ENCODE results near the gene MRPL57.
"Not testable (repeated sequence)": the region's sequence is repeated elsewhere in the genome, so short reads cannot be mapped to it uniquely, and the experiment has no call there.

The MRPL57 gene

DNA sequence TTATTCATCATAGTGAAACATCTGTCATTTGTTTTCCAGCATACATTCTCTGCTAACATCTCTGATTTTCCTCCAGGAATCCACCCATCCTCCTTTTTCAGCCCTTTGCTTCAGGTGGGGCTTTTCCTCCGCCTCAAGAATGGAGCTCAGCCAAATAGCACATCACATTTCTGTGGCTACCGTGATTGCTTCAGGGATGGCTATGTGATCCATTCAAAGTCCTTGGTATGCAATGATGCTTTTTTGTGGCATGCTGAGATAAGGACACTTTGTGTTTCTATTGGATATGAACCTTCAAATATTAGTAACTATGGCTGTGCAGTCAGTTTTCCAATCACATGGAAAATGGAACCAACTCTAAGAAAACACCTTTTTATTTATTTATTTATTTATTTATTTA lies 18.3 kb downstream of the MRPL57 start:
- DNase-seq (ENCODE audit: low read depth in 2 of 2, low spot score in 1 of 2) = not testable (repeated sequence)

DNA sequence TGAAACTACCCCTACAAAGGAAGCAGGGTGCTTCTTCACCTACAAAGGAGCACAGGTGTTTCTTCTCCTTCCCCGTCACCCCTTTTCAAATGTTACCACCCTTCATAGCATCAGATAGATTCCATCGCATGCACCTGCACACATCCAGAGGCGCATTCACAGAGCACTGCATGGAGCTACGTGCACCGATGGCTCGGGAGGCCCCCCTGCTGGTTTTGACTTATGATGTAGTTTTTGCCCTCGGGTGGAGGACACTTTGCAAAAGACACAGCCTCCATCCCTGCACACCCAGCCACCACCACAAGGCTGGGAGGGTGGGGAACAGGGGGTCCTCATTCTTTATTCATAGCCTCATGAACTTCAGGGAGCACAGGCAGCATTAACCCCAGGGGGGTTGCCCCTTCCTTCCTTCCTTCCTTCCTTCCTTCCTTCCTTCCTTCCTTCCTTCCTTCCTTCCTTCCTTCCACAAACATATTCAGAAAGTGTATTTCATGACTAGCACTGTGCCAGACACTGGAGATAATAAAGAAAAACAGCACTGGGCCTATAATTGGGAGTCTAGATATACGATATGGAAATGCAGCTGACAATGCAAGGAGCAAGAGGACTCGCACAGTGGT lies 21.3 kb downstream of the MRPL57 start:
- DNase-seq (ENCODE audit: low read depth in 2 of 2, low spot score in 1 of 2) = not testable (repeated sequence)

GRCh38 chr13:21198391-21198790 lies 21.9 kb downstream of the MRPL57 start:
- not testable (repeated sequence) for DNase-seq (ENCODE audit: low read depth in 2 of 2, low spot score in 1 of 2)

- DNase-seq (ENCODE audit: low read depth in 2 of 2, low spot score in 1 of 2) = not testable (repeated sequence)
Measured at GRCh38 chr13:21201456-21202190, 25.2 kb downstream of the MRPL57 start.

GRCh38 chr13:21202767-21203531 lies 26.5 kb downstream of the MRPL57 start:
- no peak for DNase-seq (ENCODE audit: low read depth in 2 of 2, low spot score in 1 of 2)

DNA sequence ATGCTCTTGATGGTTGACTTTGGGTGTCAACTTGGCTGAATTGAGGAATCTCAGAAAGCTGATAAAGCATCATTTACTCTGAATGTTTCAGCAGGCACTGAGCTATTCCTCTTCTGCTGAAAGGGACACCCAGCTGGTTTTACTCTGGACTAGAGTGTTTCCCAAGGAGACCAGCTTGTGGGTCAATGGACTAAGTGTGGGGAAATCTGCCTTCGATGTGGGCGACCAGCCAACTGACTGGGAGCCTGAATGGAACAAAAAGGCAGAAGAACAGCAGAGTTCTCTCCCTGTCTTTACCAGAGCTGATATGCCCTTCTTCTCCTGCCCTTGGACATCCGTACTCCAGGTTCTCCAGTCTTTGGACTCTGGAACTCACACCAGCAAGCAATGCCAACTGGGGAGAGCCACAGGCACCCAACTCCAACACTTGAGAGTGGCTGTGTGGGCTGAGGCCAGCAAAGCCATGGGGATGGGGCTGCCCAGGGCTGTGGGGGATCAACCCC lies 32.2 kb downstream of the MRPL57 start:
- no peak for DNase-seq (ENCODE audit: low read depth in 2 of 2, low spot score in 1 of 2)

GRCh38 chr13:21212138-21212775 lies 35.8 kb downstream of the MRPL57 start:
- DNase-seq (ENCODE audit: low read depth in 2 of 2, low spot score in 1 of 2) = no peak

DNA sequence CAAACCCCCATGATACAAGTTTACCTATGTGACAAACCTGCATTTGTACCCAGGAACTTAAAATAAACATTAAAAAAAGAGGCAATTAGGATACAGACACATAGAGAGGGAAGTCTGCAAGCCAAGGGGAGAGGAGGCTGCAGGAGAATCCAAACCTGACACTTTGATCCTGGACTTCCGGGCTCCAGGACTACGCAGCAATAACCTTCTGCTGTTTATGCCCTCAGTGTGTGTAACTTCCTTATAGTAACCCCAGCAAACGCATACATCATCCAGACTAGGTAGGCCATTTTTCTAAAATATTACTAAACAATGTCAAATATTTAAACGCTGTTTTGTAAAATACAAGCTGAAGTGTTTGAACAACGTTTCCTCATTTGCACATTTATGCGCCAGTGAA lies 39.0 kb downstream of the MRPL57 start:
- DNase-seq (ENCODE audit: low read depth in 2 of 2, low spot score in 1 of 2) = not testable (repeated sequence)

GRCh38 chr13:21216332-21216731 lies 39.9 kb downstream of the MRPL57 start:
- DNase-seq (ENCODE audit: low read depth in 2 of 2, low spot score in 1 of 2) = no peak

GRCh38 chr13:21218351-21219035 lies 42.0 kb downstream of the MRPL57 start:
- DNase-seq (ENCODE audit: low read depth in 2 of 2, low spot score in 1 of 2) = no peak

DNA sequence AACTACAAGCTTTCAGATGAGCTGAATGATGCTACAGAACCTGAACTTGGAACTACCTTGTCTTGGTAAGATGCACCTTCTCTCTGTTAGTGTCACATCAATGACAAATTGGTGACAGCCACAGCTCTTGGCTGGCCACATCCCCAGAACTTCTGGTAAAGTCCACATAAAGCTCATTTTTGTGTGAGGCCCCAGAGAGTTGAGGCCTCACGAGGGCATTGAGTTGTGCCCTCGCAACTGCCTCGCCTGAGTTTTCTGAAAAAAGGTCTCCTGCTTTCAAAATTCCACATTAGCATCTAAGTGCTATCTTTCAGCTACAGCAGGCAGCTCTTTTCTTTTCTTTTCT lies 42.6 kb downstream of the MRPL57 start:
- no peak for DNase-seq (ENCODE audit: low read depth in 2 of 2, low spot score in 1 of 2)

GRCh38 chr13:21219716-21220115 lies 43.3 kb downstream of the MRPL57 start:
- not testable (repeated sequence) for DNase-seq (ENCODE audit: low read depth in 2 of 2, low spot score in 1 of 2)

DNA sequence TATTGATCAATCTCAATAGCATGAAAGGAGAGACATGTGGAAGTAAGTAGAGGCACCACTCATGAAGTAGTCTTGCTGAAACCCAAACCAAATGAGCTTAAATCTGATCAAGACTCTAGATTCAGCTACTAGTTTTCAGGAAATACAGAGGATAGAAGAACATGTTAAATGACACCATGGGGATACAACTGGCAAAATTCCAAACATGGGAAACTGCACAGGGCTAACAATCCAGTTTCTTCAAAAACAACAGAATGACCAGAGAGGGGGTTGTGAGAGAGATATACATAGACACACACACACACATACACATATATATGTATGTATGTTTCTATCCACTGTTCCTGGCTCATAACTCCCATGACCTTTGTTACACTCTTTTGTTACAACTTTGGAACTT lies 44.8 kb downstream of the MRPL57 start:
- DNase-seq (ENCODE audit: low read depth in 2 of 2, low spot score in 1 of 2) = no peak

DNA sequence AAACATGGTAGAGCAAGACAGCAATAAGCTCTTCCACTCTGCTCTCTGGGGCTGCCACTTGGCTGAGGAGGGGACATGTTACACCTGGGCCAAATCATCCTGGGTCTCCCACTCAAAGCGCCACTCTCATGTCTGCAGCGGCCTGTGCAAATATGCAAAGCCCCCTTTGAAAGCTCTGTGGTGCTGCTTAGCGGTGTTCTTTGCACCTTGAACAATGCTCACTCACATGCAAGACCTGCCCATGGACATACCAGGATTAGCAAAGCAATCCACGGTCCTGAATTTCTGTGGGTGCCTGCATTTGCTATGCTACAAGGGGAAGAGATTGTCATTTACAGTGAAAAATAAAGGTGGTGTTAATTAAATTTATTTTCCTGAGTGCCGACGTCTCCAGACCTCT lies 48.6 kb downstream of the MRPL57 start:
- DNase-seq (ENCODE audit: low read depth in 2 of 2, low spot score in 1 of 2) = no peak

DNA sequence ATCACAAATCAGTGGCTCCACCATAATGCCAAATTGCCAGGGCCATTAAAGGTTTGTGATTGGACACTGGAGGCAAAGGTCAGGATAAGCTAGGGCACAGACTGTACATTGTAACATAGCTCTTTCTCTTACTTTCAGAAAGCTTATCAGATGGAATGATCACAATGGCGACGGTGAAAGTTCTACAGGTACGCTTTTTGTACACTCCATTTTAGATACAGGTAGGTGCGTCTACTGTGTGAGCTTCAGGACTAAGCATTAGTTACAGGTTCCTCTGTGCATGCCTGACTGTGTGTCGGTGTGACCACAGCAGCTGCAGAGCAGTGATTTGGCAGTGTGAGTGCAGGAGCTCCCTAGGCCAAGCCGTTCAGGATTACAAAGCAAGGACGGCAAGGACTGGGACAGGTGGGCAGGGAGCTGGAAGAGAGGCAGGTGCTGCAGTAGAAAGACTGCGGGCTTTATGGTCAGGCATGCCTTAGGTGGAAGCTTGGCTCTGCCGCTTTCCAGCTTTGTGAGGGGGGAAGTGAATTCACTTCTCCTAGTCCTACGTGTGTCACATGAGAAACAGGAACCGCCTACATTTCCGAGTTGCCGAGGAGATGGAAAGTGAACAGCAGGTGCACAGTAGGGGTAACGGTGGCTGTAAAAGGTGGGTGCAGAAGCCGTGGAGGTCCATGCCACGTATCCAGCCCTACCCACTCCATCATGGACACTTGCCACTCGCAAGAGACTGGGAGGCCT lies 49.6 kb downstream of the MRPL57 start:
- DNase-seq (ENCODE audit: low read depth in 2 of 2, low spot score in 1 of 2) = no peak

GRCh38 chr13:21227917-21228316 lies 51.5 kb downstream of the MRPL57 start:
- DNase-seq (ENCODE audit: low read depth in 2 of 2, low spot score in 1 of 2) = no peak
